ENCODE measurements around the gene IGSF9B. TPM values are rescaled to one million over a fixed set of nuclear protein-coding genes. Genes with fewer than 3 reads are reported as not detected.

Gene IGSF9B
- total and polyA plus RNA-seq, 9 of the 15 experiments (the other 6 are each of a cell fraction or from before 2014, with no cell fraction given): 0.09 TPM; not detected in 8

- TF ChIP-seq AFF1 (IDR thresholded peaks at IDR 0.05; ENCODE audit: low read depth in 1 of 2, partially characterized antibody in 2 of 2): no peak
- TF ChIP-seq FOXP1 (CRISPR knock-in tag; IDR thresholded peaks at IDR 0.05): no peak
- TF ChIP-seq BCOR (IDR thresholded peaks at IDR 0.05): no peak
- TF ChIP-seq ZNF121 (CRISPR knock-in tag; conservative IDR thresholded peaks at IDR 0.05): no peak
- TF ChIP-seq TCFL5 (CRISPR knock-in tag; conservative IDR thresholded peaks at IDR 0.05): no peak
- TF ChIP-seq ERF (CRISPR knock-in tag; IDR thresholded peaks at IDR 0.05): no peak
- TF ChIP-seq ETV5 (CRISPR knock-in tag; IDR thresholded peaks at IDR 0.05; ENCODE audit: low read depth): no peak
- no peak for TF ChIP-seq FOXA1 (IDR thresholded peaks at IDR 0.05; ENCODE audit: borderline replicate concordance)
Measured at GRCh38 chr11:133950874-133951326, 5.9 kb downstream of the IGSF9B start (continued).

- POLR2A ChIA-PET: no interaction called here
- intact Hi-C loops (cut with micrococcal nuclease) (no loop called here), in situ Hi-C loops (cut with MboI) (no loop called here)
- 0% methylated on average over 11 of the region's 12 CpGs for WGBS (ENCODE audit: insufficient coverage, low coverage, missing lambda C conversion rate)
- DNase-seq (ENCODE audit: extremely low read depth in 1 of 4, low spot score in 3 of 4): no peak
- no peaks in the 10 kb centered on the region for H3K9me3 ChIP-seq (replicated peaks; ENCODE audit: control insufficient read depth, insufficient read depth, low read depth, low read length)
- peaks cover 0 to 65% of the 10 kb centered on the region in 2 experiments; a peak in 2 of 5 replicates for H3K27me3 ChIP-seq (ENCODE audit: control insufficient read depth in 2 of 2, insufficient read depth in 2 of 2, low read length in 2 of 2)
- TF ChIP-seq HDGF (IDR thresholded peaks at IDR 0.05) (no peak), SOX6 (IDR thresholded peaks at IDR 0.05) (no peak)
- H3K9ac ChIP-seq (ENCODE audit: insufficient read depth in 1 of 2, low read depth in 2 of 2, low read length in 2 of 2): no peak overlapping the region
- peaks cover 8% of the 10 kb centered on the region; the same call in 1 of the 2 replicates for H4K20me1 ChIP-seq (replicated peaks; ENCODE audit: control insufficient read depth, insufficient read depth, low read length)
- no peaks in the 10 kb centered on the region for H3K79me2 ChIP-seq (ENCODE audit: control insufficient read depth, insufficient read depth, low read length)
- no peak for ATAC-seq
- peaks cover 0 to 22% of the 10 kb centered on the region in 2 experiments; a peak in 3 of 5 replicates for H3K4me1 ChIP-seq (replicated peaks in 1 of 2; ENCODE audit: control insufficient read depth in 2 of 2, insufficient read depth in 2 of 2, low read length in 2 of 2)
- no peak overlapping the region for H3K27ac ChIP-seq (ENCODE audit: extremely low read depth, low read depth, low read length)
- BruUV-seq (replicated peaks): no TSS peak
- CTCF ChIA-PET (ENCODE audit: low intra/inter-chr PET ratio): no interaction called here
- H3K4me3 ChIP-seq: no peak overlapping the region
- H3K9me1 ChIP-seq (ENCODE audit: control insufficient read depth, insufficient read depth, low read length): no peaks in the 10 kb centered on the region
- no peak for FAIRE-seq
- H3K36me3 ChIP-seq (ENCODE audit: control insufficient read depth, insufficient read depth, low read length): no peaks in the 10 kb centered on the region
- H3K4me2 ChIP-seq (ENCODE audit: insufficient read depth, low read length): no peak overlapping the region
- H2AFZ ChIP-seq (ENCODE audit: low read depth, low read length): no peak overlapping the region
Measured at GRCh38 chr11:133950421-133950820, 6.3 kb downstream of the IGSF9B start.
